CD4-positive, alpha-beta T cell (primary cell): ENCODE results near the gene MAGI3. TPM values are rescaled to one million over a fixed set of nuclear protein-coding genes. Genes with fewer than 3 reads are reported as not detected.

Experiments used
- ATAC-seq: fragments of 200-7000 bp; cut with Tn5 transposase; one replicate; pipeline ENCODE4 v1.10.0; 2022; ENCODE audit warnings: mild to moderate bottlenecking; ENCODE audit not compliant: poor library complexity
- CTCF ChIA-PET: fragments of 350-600 bp; sonication (Branson Sonifier 250); formaldehyde crosslinking; loops from one replicate; lab custom pipeline; 2021; ENCODE audit warnings: antibody characterized with exemption, inconsistent platforms; lab: Charles Lee
- POLR2A ChIA-PET: fragments of 350-600 bp; sonication (Branson Sonifier 250); formaldehyde crosslinking; loops from one replicate; lab custom pipeline; 2021; ENCODE audit warnings: antibody characterized with exemption, inconsistent platforms; lab: Charles Lee
- DNase-seq, 14 experiments: peaks; one replicate each; pipeline ENCODE4 v3.0.0-alpha.2; 2013 to 2020; ENCODE audit warnings: mixed read lengths in 2 of 14
- H3K27ac ChIP-seq, 2 donors: one replicate each; pipeline versions ENCODE4 v1.5.1 to v1.7.0; 2013; ENCODE audit warnings: low read length in 2 of 2, low read depth in 1 of 2, mild to moderate bottlenecking in 1 of 2
- H3K27me3 ChIP-seq, 2 experiments: 1 replicate in 1 of 2; 2 replicates in 1 of 2; pipeline versions ENCODE4 v1.6.1 to v1.7.0; 2013; ENCODE audit warnings: low read length in 2 of 2, control low read depth in 1 of 2, mild to moderate bottlenecking in 1 of 2, moderate library complexity in 1 of 2; ENCODE audit not compliant: insufficient read depth in 2 of 2, control insufficient read depth in 1 of 2
- H3K36me3 ChIP-seq: one replicate; pipeline ENCODE4 v1.6.1; 2013; ENCODE audit warnings: low read length, control low read depth; ENCODE audit not compliant: insufficient read depth
- H3K4me1 ChIP-seq: one replicate; pipeline ENCODE4 v1.6.1; 2013; ENCODE audit warnings: low read length, control low read depth; ENCODE audit not compliant: insufficient read depth
- H3K4me3 ChIP-seq: one replicate; pipeline ENCODE4 v1.5.1; 2013; ENCODE audit warnings: mild to moderate bottlenecking, low read length, moderate library complexity
- H3K9me3 ChIP-seq, 2 experiments: 1 replicate in 1 of 2; 2 replicates in 1 of 2; pipeline versions ENCODE4 v1.6.1 to v1.7.0; 2013; ENCODE audit warnings: low read length in 2 of 2, mild to moderate bottlenecking in 2 of 2, control low read depth in 1 of 2, moderate library complexity in 1 of 2; ENCODE audit not compliant: control insufficient read depth in 1 of 2, insufficient read depth in 1 of 2
- H3K27ac Mint-ChIP-seq: one replicate; pipeline ENCODE4 v1.8.0; 2020; ENCODE audit warnings: mixed read lengths
- H3K27me3 Mint-ChIP-seq: one replicate; pipeline ENCODE4 v1.8.0; 2021; ENCODE audit warnings: mixed read lengths
- H3K36me3 Mint-ChIP-seq: one replicate; pipeline ENCODE4 v1.8.0; 2021; ENCODE audit warnings: low read depth, mixed read lengths
- H3K4me1 Mint-ChIP-seq: one replicate; pipeline ENCODE4 v1.8.0; 2021; ENCODE audit warnings: low read depth, mixed read lengths
- H3K4me3 Mint-ChIP-seq: one replicate; pipeline ENCODE4 v1.8.0; 2020; ENCODE audit warnings: mild to moderate bottlenecking, mixed read lengths
- H3K9me3 Mint-ChIP-seq: one replicate; pipeline ENCODE4 v1.8.0; 2020; ENCODE audit warnings: mixed read lengths
- intact Hi-C, 2 experiments: fragments of 100-400 bp; cut with DNase I in 1 of 2; cut with micrococcal nuclease in 1 of 2; formaldehyde crosslinking; loops; one replicate each; pipeline versions ENCODE4 v1.15.1 to v1.9.0; 2023 to 2025; cut with DNase I, micrococcal nuclease
- total RNA-seq, 174 experiments: library from RNA in 2 of 174; stranded (reverse) in 2 of 174; gene quantifications; one replicate each; pipeline ENCODE4 v1.2.3 and lab custom pipeline; 2021 to 2026
- TF ChIP-seq, protein P1 (sequence below): fragments of 200-600 bp; IDR thresholded peaks from one replicate; pipeline ENCODE4 v1.8.0; 2022; ENCODE audit warnings: antibody characterized with exemption, mild to moderate bottlenecking

The MAGI3 gene
- total RNA-seq, 2 experiments from 2014 or later, result 6.7 to 8.7 TPM

DNA sequence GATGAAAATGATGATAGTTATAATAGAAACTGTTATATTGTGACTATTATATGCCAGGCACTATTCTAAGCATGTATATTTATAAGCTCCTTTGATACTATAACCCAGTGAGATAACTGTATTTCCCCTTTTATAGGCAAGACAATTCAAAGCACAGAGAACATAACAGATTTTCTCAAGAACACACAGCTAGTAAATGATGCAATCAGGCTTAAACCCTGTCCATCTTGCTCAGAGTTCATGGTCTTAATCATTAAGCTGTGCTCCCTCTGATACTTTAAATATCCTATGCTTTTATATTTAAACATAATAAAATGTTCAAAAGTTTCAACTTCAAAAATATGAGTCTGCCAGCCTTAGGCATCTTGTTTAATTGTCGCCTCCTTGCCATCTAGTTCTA, 280.3 kb downstream of the MAGI3 start:
- Mint-ChIP-seq H3K36me3 (peaks cover 3% of the 10 kb centered on the region), H3K27ac (no peak overlapping the region), H3K27me3 (no peaks in the 10 kb centered on the region), H3K4me3 (no peak overlapping the region), H3K9me3 (no peaks in the 10 kb centered on the region), H3K4me1 (no peaks in the 10 kb centered on the region)
- no peak for ATAC-seq
- Histone ChIP-seq H3K36me3 (peaks cover 3% of the 10 kb centered on the region), H3K4me3 (no peak overlapping the region), H3K4me1 (no peaks in the 10 kb centered on the region), H3K27ac (no peak overlapping the region), H3K9me3 (no peaks in the 10 kb centered on the region), H3K27me3 (no peaks in the 10 kb centered on the region)
- ChIA-PET CTCF (no interaction called here), POLR2A (no interaction called here)
- TF ChIP-seq, protein P1, sequence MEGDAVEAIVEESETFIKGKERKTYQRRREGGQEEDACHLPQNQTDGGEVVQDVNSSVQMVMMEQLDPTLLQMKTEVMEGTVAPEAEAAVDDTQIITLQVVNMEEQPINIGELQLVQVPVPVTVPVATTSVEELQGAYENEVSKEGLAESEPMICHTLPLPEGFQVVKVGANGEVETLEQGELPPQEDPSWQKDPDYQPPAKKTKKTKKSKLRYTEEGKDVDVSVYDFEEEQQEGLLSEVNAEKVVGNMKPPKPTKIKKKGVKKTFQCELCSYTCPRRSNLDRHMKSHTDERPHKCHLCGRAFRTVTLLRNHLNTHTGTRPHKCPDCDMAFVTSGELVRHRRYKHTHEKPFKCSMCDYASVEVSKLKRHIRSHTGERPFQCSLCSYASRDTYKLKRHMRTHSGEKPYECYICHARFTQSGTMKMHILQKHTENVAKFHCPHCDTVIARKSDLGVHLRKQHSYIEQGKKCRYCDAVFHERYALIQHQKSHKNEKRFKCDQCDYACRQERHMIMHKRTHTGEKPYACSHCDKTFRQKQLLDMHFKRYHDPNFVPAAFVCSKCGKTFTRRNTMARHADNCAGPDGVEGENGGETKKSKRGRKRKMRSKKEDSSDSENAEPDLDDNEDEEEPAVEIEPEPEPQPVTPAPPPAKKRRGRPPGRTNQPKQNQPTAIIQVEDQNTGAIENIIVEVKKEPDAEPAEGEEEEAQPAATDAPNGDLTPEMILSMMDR, result no peak
- no peak for DNase-seq
- intact Hi-C loops, result loop anchor here in 1 of 2 experiments (10.0 kb wide), 1 partner anchor 606 kb away; no protein-coding TSS in a partner anchor

DNA sequence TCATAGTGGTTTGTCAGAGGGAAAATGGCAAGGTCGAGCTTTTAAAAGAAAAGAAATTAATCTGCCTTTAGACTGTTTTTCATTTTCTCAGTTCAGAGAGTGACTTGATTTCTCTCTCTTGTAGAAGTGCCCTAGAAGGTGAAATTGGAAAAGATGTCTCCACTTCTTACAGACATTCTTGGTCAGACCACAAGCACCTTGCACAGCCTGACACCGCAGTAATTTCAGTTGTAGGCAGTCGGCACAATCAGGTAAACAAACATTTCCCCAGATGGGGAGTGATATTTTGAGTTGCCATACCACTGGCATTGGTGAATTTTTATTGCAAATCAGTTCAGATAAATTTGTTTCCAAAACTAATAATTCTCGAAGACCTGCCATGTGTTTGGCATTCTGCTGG, 282.2 kb downstream of the MAGI3 start:
- H3K4me3 Mint-ChIP-seq, result no peak overlapping the region
- Histone ChIP-seq H3K9me3 (no peaks in the 10 kb centered on the region), H3K36me3 (peaks cover 3% of the 10 kb centered on the region), H3K27me3 (no peaks in the 10 kb centered on the region), H3K27ac (no peak overlapping the region), H3K4me3 (no peak overlapping the region), H3K4me1 (no peaks in the 10 kb centered on the region)
- DNase-seq (no peak), ATAC-seq (no peak)
- intact Hi-C loops, result loop anchor here in 1 of 2 experiments (10.0 kb wide), 1 partner anchor 608 kb away; no protein-coding TSS in a partner anchor
- no peak overlapping the region for H3K27ac Mint-ChIP-seq
- H3K36me3 Mint-ChIP-seq, result peaks cover 3% of the 10 kb centered on the region
- CTCF ChIA-PET, result no interaction called here
- TF ChIP-seq, protein P1, result no peak
- POLR2A ChIA-PET, result no interaction called here
- no peaks in the 10 kb centered on the region for H3K27me3 Mint-ChIP-seq
- no peaks in the 10 kb centered on the region for H3K4me1 Mint-ChIP-seq
- H3K9me3 Mint-ChIP-seq, result no peaks in the 10 kb centered on the region

DNA sequence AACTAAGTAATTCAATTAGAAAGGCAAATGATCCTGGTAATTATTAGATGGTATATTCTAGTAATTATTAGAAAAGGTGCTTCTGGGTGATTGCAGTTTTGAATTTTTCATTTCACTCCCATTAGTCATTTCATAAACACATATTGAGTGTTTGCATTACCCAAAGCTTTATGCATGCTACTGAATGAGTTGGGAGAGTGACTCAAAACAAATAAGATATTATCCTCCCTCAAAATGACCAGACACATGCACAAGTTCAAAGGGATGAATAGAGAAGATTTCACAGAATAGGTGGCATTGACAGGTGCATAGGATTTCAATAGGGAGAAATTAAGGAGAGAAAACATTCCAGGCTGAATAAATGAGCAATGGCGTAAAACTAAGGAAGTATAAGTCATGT, 284.3 kb downstream of the MAGI3 start:
- no peak overlapping the region for H3K27ac Mint-ChIP-seq
- peaks cover 3% of the 10 kb centered on the region for H3K36me3 Mint-ChIP-seq
- TF ChIP-seq, protein P1, result no peak
- no peaks in the 10 kb centered on the region for H3K4me1 Mint-ChIP-seq
- ATAC-seq, result no peak
- DNase-seq, result no peak
- H3K27me3 Mint-ChIP-seq, result no peaks in the 10 kb centered on the region
- intact Hi-C loops, result loop anchor here in 1 of 2 experiments (10.0 kb wide), 1 partner anchor 610 kb away; no protein-coding TSS in a partner anchor
- Histone ChIP-seq H3K4me1 (no peaks in the 10 kb centered on the region), H3K4me3 (no peak overlapping the region), H3K27ac (no peak overlapping the region), H3K27me3 (no peaks in the 10 kb centered on the region), H3K9me3 (no peaks in the 10 kb centered on the region), H3K36me3 (peaks cover 3% of the 10 kb centered on the region)
- CTCF ChIA-PET, result no interaction called here
- no peaks in the 10 kb centered on the region for H3K9me3 Mint-ChIP-seq
- H3K4me3 Mint-ChIP-seq, result no peak overlapping the region
- POLR2A ChIA-PET, result no interaction called here
